Measurements from ENCODE around the gene NSUN6.

Gene NSUN6

GRCh38 chr10:18668026-18668425 lies 16.6 kb upstream of the NSUN6 start:
- DNase-seq (ENCODE audit: low spot score), result no peak
- TF ChIP-seq, protein P1, sequence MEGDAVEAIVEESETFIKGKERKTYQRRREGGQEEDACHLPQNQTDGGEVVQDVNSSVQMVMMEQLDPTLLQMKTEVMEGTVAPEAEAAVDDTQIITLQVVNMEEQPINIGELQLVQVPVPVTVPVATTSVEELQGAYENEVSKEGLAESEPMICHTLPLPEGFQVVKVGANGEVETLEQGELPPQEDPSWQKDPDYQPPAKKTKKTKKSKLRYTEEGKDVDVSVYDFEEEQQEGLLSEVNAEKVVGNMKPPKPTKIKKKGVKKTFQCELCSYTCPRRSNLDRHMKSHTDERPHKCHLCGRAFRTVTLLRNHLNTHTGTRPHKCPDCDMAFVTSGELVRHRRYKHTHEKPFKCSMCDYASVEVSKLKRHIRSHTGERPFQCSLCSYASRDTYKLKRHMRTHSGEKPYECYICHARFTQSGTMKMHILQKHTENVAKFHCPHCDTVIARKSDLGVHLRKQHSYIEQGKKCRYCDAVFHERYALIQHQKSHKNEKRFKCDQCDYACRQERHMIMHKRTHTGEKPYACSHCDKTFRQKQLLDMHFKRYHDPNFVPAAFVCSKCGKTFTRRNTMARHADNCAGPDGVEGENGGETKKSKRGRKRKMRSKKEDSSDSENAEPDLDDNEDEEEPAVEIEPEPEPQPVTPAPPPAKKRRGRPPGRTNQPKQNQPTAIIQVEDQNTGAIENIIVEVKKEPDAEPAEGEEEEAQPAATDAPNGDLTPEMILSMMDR (IDR thresholded peaks at IDR 0.05; ENCODE audit: extremely low read depth, missing control alignments), result no peak

- no peak for DNase-seq (ENCODE audit: low spot score)
- TF ChIP-seq, protein P1 (IDR thresholded peaks at IDR 0.05; ENCODE audit: extremely low read depth, missing control alignments), result no peak
Observed at GRCh38 chr10:18666810-18667209, 15.4 kb upstream of the NSUN6 start.

GRCh38 chr10:18665815-18666558 lies 14.6 kb upstream of the NSUN6 start:
- TF ChIP-seq, protein P1 (IDR thresholded peaks at IDR 0.05; ENCODE audit: extremely low read depth, missing control alignments), result no peak
- DNase-seq (ENCODE audit: low spot score), result no peak

- TF ChIP-seq, protein P1 (IDR thresholded peaks at IDR 0.05; ENCODE audit: extremely low read depth, missing control alignments), result no peak
- DNase-seq (ENCODE audit: low spot score), result no peak
Observed at GRCh38 chr10:18664841-18665478, 13.6 kb upstream of the NSUN6 start.

DNA sequence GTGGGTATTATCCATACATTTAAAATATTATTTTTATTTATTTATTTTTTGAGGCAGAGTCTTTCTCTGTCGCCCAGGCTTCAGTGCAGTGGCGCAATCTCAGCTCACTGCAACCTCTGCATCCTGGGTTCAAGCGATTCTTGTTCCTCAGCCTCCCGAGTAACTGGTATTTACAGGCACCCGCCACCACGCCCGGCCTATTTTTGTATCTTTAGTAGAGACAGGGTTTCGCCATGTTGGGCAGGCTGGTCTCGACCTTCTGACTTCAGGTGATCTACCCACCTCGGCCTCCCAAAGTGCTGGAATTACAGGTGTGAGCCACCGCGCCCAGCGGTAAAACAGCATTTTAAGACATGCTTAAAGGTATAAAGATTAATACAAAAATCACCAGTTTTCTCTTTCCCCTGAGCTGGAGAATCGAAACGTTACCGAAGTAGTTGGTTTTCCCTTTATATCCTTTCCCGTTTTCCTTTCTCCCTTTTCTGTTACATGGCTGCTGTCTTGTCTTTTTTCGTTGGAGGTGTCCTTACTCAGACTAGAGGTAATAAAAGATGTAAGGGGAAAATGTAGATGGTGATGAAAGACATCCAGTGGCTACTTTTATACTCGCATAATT lies 9.5 kb upstream of the NSUN6 start:
- DNase-seq (ENCODE audit: low spot score), result no peak
- TF ChIP-seq, protein P1 (IDR thresholded peaks at IDR 0.05; ENCODE audit: extremely low read depth, missing control alignments), result no peak

- TF ChIP-seq, protein P1 (IDR thresholded peaks at IDR 0.05; ENCODE audit: extremely low read depth, missing control alignments), result no peak
- DNase-seq (ENCODE audit: low spot score), result peak; percentile 20
Observed at GRCh38 chr10:18659819-18660535, 8.6 kb upstream of the NSUN6 start.

Measured in GM20000 (cell line).